Osteoblast (primary cell): Measurements from ENCODE around the gene LSS. TPM values are rescaled to one million over a fixed set of nuclear protein-coding genes. Genes with fewer than 3 reads are reported as not detected.
A peak's percentile ranks its signal among the peaks of the same experiment; 100 is the strongest.

Experiments used
- DNase-seq: peaks from one replicate; pipeline ENCODE4 v3.0.0; 2011; ENCODE audit warnings: low spot score, mixed read lengths; ENCODE audit not compliant: insufficient read length; ENCODE audit errors: missing footprints
- H2AFZ ChIP-seq: 2 replicates; pipeline ENCODE4 v1.6.0; 2011; ENCODE audit warnings: mild to moderate bottlenecking, low read length
- H3K27ac ChIP-seq: 2 replicates; pipeline ENCODE4 v1.5.1; 2011; ENCODE audit warnings: mild to moderate bottlenecking, low read depth, low read length, moderate library complexity
- H3K27me3 ChIP-seq: 2 replicates; pipeline ENCODE4 v1.6.0; 2012; ENCODE audit warnings: mild to moderate bottlenecking, control low read depth, inconsistent platforms, low read length, moderate library complexity; ENCODE audit not compliant: insufficient read depth
- H3K36me3 ChIP-seq: 2 replicates; pipeline ENCODE4 v1.5.1; 2011; ENCODE audit warnings: mild to moderate bottlenecking, low read length, control low read depth, moderate library complexity; ENCODE audit not compliant: insufficient read depth
- H3K4me1 ChIP-seq: 2 replicates; pipeline ENCODE4 v1.5.1; 2011; ENCODE audit warnings: mild to moderate bottlenecking, low read length, control low read depth, moderate library complexity; ENCODE audit not compliant: insufficient read depth
- H3K4me2 ChIP-seq: 2 replicates; pipeline ENCODE4 v1.6.0; 2011; ENCODE audit warnings: mild to moderate bottlenecking, low read length; ENCODE audit not compliant: insufficient read depth
- H3K4me3 ChIP-seq: fragments of 200-600 bp; sonication (generic); 3 replicates; pipeline ENCODE4 v1.5.1; 2012; ENCODE audit warnings: mild to moderate bottlenecking, low read length, inconsistent platforms; ENCODE audit not compliant: insufficient read depth
- H3K79me2 ChIP-seq: 2 replicates; pipeline ENCODE4 v1.6.0; 2012; ENCODE audit warnings: mild to moderate bottlenecking, low read length, control low read depth, inconsistent platforms; ENCODE audit not compliant: insufficient read depth
- H3K9me3 ChIP-seq: 2 replicates; pipeline ENCODE4 v1.5.1; 2011; ENCODE audit warnings: low read depth, low read length, control low read depth
- H4K20me1 ChIP-seq: 2 replicates; pipeline ENCODE4 v1.6.0; 2012; ENCODE audit warnings: mild to moderate bottlenecking, low read length, control low read depth; ENCODE audit not compliant: insufficient read depth
- total RNA-seq: library from RNA; depleted of rRNA; stranded (reverse); fragments of >200 nt; gene quantifications from 2 replicates; pipeline ENCODE4 v1.2.3, GENCODE V29; 2012
- TF ChIP-seq, protein P1 (sequence below): IDR thresholded peaks from 2 replicates; pipeline ENCODE4 v1.5.1; 2011; ENCODE audit warnings: mild to moderate bottlenecking, low read depth, low read length, moderate library complexity; ENCODE audit errors: extremely low read depth

Gene LSS
- total RNA-seq, 1 donor, result 122 TPM

- no peak for DNase-seq
- H3K36me3 ChIP-seq, result peaks cover 88% of the 10 kb centered on the region
- TF ChIP-seq, protein P1, sequence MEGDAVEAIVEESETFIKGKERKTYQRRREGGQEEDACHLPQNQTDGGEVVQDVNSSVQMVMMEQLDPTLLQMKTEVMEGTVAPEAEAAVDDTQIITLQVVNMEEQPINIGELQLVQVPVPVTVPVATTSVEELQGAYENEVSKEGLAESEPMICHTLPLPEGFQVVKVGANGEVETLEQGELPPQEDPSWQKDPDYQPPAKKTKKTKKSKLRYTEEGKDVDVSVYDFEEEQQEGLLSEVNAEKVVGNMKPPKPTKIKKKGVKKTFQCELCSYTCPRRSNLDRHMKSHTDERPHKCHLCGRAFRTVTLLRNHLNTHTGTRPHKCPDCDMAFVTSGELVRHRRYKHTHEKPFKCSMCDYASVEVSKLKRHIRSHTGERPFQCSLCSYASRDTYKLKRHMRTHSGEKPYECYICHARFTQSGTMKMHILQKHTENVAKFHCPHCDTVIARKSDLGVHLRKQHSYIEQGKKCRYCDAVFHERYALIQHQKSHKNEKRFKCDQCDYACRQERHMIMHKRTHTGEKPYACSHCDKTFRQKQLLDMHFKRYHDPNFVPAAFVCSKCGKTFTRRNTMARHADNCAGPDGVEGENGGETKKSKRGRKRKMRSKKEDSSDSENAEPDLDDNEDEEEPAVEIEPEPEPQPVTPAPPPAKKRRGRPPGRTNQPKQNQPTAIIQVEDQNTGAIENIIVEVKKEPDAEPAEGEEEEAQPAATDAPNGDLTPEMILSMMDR, result no peak
Observed at GRCh38 chr21:46239817-46240325, 11.3 kb upstream of the LSS start.

GRCh38 chr21:46237474-46237873 lies 8.9 kb upstream of the LSS start:
- no peaks in the 10 kb centered on the region for H3K4me1 ChIP-seq
- H3K79me2 ChIP-seq, result no peaks in the 10 kb centered on the region
- H3K4me3 ChIP-seq, result no peak overlapping the region
- H3K27ac ChIP-seq, result no peak overlapping the region
- H3K27me3 ChIP-seq, result no peaks in the 10 kb centered on the region
- H3K9me3 ChIP-seq, result no peaks in the 10 kb centered on the region
- no peak overlapping the region for H2AFZ ChIP-seq
- H3K4me2 ChIP-seq, result no peak overlapping the region
- peaks cover 3% of the 10 kb centered on the region for H4K20me1 ChIP-seq
- peaks cover 85% of the 10 kb centered on the region for H3K36me3 ChIP-seq
- no peak for DNase-seq
- TF ChIP-seq, protein P1, result no peak

More at GRCh38 chr21:46239817-46240325, 11.3 kb upstream of the LSS start:
- H3K4me1 ChIP-seq, result no peaks in the 10 kb centered on the region
- no peak overlapping the region for H3K4me2 ChIP-seq
- no peak overlapping the region for H3K27ac ChIP-seq
- no peak overlapping the region for H3K4me3 ChIP-seq
- H2AFZ ChIP-seq, result no peak overlapping the region
- H3K79me2 ChIP-seq, result no peaks in the 10 kb centered on the region
- no peaks in the 10 kb centered on the region for H3K27me3 ChIP-seq
- H3K9me3 ChIP-seq, result no peaks in the 10 kb centered on the region
- H4K20me1 ChIP-seq, result peaks cover 3% of the 10 kb centered on the region

DNA sequence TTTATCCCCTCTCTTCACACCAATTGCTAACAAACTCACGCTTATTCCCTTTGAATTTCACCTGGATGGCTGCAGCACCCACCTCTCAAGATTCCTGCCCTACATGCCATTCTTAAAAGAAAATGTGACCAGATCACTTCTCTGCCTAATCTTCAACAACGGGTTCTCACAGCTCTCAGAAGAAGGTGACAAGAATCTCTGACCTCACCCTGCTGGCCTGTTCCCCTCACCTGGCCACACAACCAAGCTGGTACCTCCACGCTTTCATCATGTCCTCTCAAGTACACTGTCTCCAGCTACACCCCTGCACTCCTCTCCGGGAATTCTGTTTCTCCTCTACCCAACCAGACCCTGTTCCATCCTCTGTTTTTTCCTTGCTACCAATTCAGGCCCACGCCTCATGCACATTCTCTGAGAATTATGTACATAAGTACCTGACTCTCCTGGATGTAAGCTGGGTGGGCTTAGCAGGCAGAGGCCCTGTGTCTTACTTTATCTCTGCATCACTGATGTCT lies 5.9 kb upstream of the LSS start:
- Histone ChIP-seq H3K27me3 (no peaks in the 10 kb centered on the region), H2AFZ (no peak overlapping the region), H3K9me3 (no peaks in the 10 kb centered on the region), H3K4me3 (no peak overlapping the region), H3K79me2 (no peaks in the 10 kb centered on the region), H3K4me2 (no peak overlapping the region), H3K4me1 (no peaks in the 10 kb centered on the region), H3K36me3 (peaks cover 60% of the 10 kb centered on the region), H4K20me1 (peaks cover 3% of the 10 kb centered on the region), H3K27ac (no peak overlapping the region)
- TF ChIP-seq, protein P1, result no peak
- no peak for DNase-seq

GRCh38 chr21:46229923-46230260 lies 1.3 kb upstream of the LSS start:
- Histone ChIP-seq H3K79me2 (peaks cover 32% of the 10 kb centered on the region), H3K4me1 (peaks cover 14% of the 10 kb centered on the region), H2AFZ (peak overlapping the region; percentile 26), H3K27ac (no peak overlapping the region), H3K4me3 (peak overlapping the region; percentile 72), H3K9me3 (no peaks in the 10 kb centered on the region), H3K36me3 (peaks cover 24% of the 10 kb centered on the region), H3K27me3 (no peaks in the 10 kb centered on the region), H4K20me1 (peaks cover 13% of the 10 kb centered on the region), H3K4me2 (peak overlapping the region; percentile 68)
- DNase-seq, result peak; percentile 61
- TF ChIP-seq, protein P1, result no peak
